Measurements from ENCODE around the gene OSBPL1A. TPM values are rescaled to one million over a fixed set of nuclear protein-coding genes. Genes with fewer than 3 reads are reported as not detected.

The OSBPL1A gene
- total RNA-seq, 4 donors from 2014 or later = 61.5 to 227 (median 98.7) TPM

- no peak for DNase-seq
- intact Hi-C loops (cut with DNase I; ENCODE audit: low total_unique reads) (loop anchor here (1.0 kb wide), 1 partner anchor 44 kb away; no protein-coding TSS in a partner anchor), in situ Hi-C loops (cut with MboI; ENCODE audit: low sequenced_read_pairs in 4 of 4) (loop anchor here in 1 of 4 donors (10.0 kb wide), 1 partner anchor 46 kb away; no protein-coding TSS in a partner anchor)
- no peaks in the 10 kb centered on the region for H3K27me3 ChIP-seq
- no peaks in the 10 kb centered on the region for H3K9me3 ChIP-seq
- H3K4me3 ChIP-seq = no peak overlapping the region
- no peaks in the 10 kb centered on the region for H3K36me3 ChIP-seq
- H3K4me1 ChIP-seq = peaks cover 39 to 49% of the 10 kb centered on the region in 2 donors
- peak in 1 of 2 donors; percentile 20 for ATAC-seq
- TF ChIP-seq POLR2A (IDR thresholded peaks at IDR 0.05) = no peak
- TF ChIP-seq, protein P1, sequence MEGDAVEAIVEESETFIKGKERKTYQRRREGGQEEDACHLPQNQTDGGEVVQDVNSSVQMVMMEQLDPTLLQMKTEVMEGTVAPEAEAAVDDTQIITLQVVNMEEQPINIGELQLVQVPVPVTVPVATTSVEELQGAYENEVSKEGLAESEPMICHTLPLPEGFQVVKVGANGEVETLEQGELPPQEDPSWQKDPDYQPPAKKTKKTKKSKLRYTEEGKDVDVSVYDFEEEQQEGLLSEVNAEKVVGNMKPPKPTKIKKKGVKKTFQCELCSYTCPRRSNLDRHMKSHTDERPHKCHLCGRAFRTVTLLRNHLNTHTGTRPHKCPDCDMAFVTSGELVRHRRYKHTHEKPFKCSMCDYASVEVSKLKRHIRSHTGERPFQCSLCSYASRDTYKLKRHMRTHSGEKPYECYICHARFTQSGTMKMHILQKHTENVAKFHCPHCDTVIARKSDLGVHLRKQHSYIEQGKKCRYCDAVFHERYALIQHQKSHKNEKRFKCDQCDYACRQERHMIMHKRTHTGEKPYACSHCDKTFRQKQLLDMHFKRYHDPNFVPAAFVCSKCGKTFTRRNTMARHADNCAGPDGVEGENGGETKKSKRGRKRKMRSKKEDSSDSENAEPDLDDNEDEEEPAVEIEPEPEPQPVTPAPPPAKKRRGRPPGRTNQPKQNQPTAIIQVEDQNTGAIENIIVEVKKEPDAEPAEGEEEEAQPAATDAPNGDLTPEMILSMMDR (IDR thresholded peaks at IDR 0.05 in 4 of 5, conservative IDR thresholded peaks at IDR 0.05 in 1 of 5) = no peak
- H3K27ac ChIP-seq = peak overlapping the region; percentile 63 to 83 (median 75)
Measured at GRCh38 chr18:24220318-24220688, 177.3 kb downstream of the OSBPL1A start.

DNA sequence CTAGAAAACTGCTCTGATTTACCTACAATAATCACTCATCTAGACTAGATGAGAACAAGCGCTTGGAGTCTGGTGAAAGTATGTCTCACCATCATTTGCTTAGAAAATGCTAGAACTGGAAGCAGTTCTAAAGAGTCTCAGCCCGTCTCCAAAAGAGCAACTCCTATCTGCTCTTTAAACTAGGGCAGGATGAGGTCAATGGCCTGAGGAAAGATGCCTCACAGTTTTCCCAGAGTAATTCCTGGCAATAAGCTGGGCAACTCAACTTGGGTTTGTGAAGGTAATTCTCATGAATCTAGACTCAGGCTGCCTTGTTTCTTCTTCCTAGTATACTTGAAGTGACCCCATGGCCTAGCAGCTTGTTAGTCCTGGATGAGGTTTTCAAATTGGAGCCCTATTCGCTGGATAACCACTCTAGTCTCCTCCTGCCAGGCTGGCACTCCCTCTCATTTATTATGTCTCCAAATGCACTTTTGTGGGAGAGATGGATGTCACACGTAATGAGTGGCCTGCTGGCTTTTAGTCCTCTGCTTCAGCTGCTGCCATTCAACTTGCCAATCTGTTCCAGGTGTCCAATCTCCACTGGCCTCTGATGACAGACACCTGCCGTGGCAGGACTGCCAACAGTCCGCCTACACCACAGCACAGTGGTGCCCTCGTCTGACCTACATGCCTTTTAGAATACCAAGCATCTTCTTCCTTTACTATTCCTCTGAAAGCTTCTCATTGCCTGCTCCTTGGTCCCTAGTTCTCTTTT, 177.9 kb downstream of the OSBPL1A start:
- peak; percentile 78 to 84 for DNase-seq
- H3K4me3 ChIP-seq = no peak overlapping the region
- no peaks in the 10 kb centered on the region for H3K36me3 ChIP-seq
- intact Hi-C loops (cut with DNase I; ENCODE audit: low total_unique reads) = loop anchor here (1.0 to 10.0 kb wide), 2 partner anchors 43 to 635 kb away; partner anchors contain the start of gene NPC1
- peak overlapping the region; percentile 63 to 83 (median 75) for H3K27ac ChIP-seq
- no peaks in the 10 kb centered on the region for H3K9me3 ChIP-seq
- no peak for TF ChIP-seq POLR2A (IDR thresholded peaks at IDR 0.05)
- TF ChIP-seq, protein P1 (IDR thresholded peaks at IDR 0.05 in 4 of 5, conservative IDR thresholded peaks at IDR 0.05 in 1 of 5) = no peak
- in situ Hi-C loops (cut with MboI; ENCODE audit: low sequenced_read_pairs in 4 of 4) = loop anchor here in 3 of 4 donors (10.0 kb wide), 3 partner anchors 45 to 65 kb away; no protein-coding TSS in a partner anchor
- peaks cover 39 to 49% of the 10 kb centered on the region in 2 donors for H3K4me1 ChIP-seq
- H3K27me3 ChIP-seq = no peaks in the 10 kb centered on the region
- ATAC-seq = peak; percentile 96 to 100

DNA sequence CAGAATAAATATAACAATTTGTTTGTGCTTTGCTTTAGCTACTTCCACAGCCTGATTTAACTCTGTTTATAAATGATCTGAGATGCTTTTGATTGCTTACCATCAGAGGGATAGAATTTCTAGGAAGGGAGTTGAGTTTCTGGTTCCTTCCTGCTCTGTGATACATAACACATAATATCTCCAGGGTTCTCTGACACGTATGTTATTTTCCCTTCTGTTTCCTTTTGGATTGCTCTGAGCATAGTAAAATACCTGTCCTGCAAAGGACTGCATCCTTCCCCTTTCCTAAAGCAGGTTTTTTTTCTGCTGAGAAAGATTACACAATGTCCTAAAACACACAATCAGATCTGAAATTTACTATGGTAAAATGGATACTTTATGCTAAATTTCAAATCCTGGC, 182.7 kb downstream of the OSBPL1A start:
- in situ Hi-C loops (cut with MboI; ENCODE audit: low sequenced_read_pairs in 4 of 4) (loop anchor here in 2 of 4 donors (10.0 kb wide), 2 partner anchors 50 to 60 kb away; no protein-coding TSS in a partner anchor), intact Hi-C loops (cut with DNase I; ENCODE audit: low total_unique reads) (loop anchor here (10.0 kb wide), 1 partner anchor 630 kb away; the partner anchor contains the start of gene NPC1)
- H3K4me1 ChIP-seq = peaks cover 44 to 49% of the 10 kb centered on the region in 2 donors
- no peak overlapping the region for H3K4me3 ChIP-seq
- H3K9me3 ChIP-seq = no peaks in the 10 kb centered on the region
- DNase-seq (no peak), ATAC-seq (no peak)
- H3K27ac ChIP-seq = peak overlapping the region; percentile 56 to 82 (median 72)
- TF ChIP-seq POLR2A (IDR thresholded peaks at IDR 0.05) = no peak
- TF ChIP-seq, protein P1 (IDR thresholded peaks at IDR 0.05 in 4 of 5, conservative IDR thresholded peaks at IDR 0.05 in 1 of 5) = no peak
- no peaks in the 10 kb centered on the region for H3K27me3 ChIP-seq
- H3K36me3 ChIP-seq = no peaks in the 10 kb centered on the region

GRCh38 chr18:24214144-24214543, 183.5 kb downstream of the OSBPL1A start:
- ATAC-seq (no peak), DNase-seq (no peak)
- peak overlapping the region; percentile 56 to 82 (median 72) for H3K27ac ChIP-seq
- intact Hi-C loops (cut with DNase I; ENCODE audit: low total_unique reads) (loop anchor here (10.0 kb wide), 1 partner anchor 629 kb away; the partner anchor contains the start of gene NPC1), in situ Hi-C loops (cut with MboI; ENCODE audit: low sequenced_read_pairs in 4 of 4) (loop anchor here in 2 of 4 donors (10.0 kb wide), 2 partner anchors 51 to 59 kb away; no protein-coding TSS in a partner anchor)
- H3K9me3 ChIP-seq = no peaks in the 10 kb centered on the region
- no peaks in the 10 kb centered on the region for H3K36me3 ChIP-seq
- H3K27me3 ChIP-seq = no peaks in the 10 kb centered on the region
- TF ChIP-seq, protein P1 (IDR thresholded peaks at IDR 0.05 in 4 of 5, conservative IDR thresholded peaks at IDR 0.05 in 1 of 5) = no peak
- no peak for TF ChIP-seq POLR2A (IDR thresholded peaks at IDR 0.05)
- H3K4me1 ChIP-seq = peaks cover 38 to 42% of the 10 kb centered on the region in 2 donors
- H3K4me3 ChIP-seq = no peak overlapping the region
